ENCODE data around the gene HCFC1R1.

The HCFC1R1 gene

GRCh38 chr16:3015865-3016521 lies 7.7 kb downstream of the HCFC1R1 start:
- TF ChIP-seq CTCF (IDR thresholded peaks at IDR 0.05; ENCODE audit: borderline replicate concordance, control extremely low read depth, extremely low read depth, insufficient read depth, missing control alignments), result no peak
- in situ Hi-C loops (cut with MboI; ENCODE audit: low sequenced_read_pairs, unreplicated experiment), result no loop called here

GRCh38 chr16:3014971-3015370 lies 8.8 kb downstream of the HCFC1R1 start:
- no peak for TF ChIP-seq CTCF (IDR thresholded peaks at IDR 0.05; ENCODE audit: borderline replicate concordance, control extremely low read depth, extremely low read depth, insufficient read depth, missing control alignments)
- no peak for DNase-seq (ENCODE audit: low spot score)
- in situ Hi-C loops (cut with MboI; ENCODE audit: low sequenced_read_pairs, unreplicated experiment), result no loop called here

More at GRCh38 chr16:3015865-3016521, 7.7 kb downstream of the HCFC1R1 start:
- no peak for DNase-seq (ENCODE audit: low spot score)

- no peak for TF ChIP-seq CTCF (IDR thresholded peaks at IDR 0.05; ENCODE audit: borderline replicate concordance, control extremely low read depth, extremely low read depth, insufficient read depth, missing control alignments)
- DNase-seq (ENCODE audit: low spot score), result no peak
- in situ Hi-C loops (cut with MboI; ENCODE audit: low sequenced_read_pairs, unreplicated experiment), result no loop called here
These were observed 9.6 kb downstream of the HCFC1R1 start for GRCh38 chr16:3013998-3014690.

- no peak for TF ChIP-seq CTCF (IDR thresholded peaks at IDR 0.05; ENCODE audit: borderline replicate concordance, control extremely low read depth, extremely low read depth, insufficient read depth, missing control alignments)
- in situ Hi-C loops (cut with MboI; ENCODE audit: low sequenced_read_pairs, unreplicated experiment), result no loop called here
- DNase-seq (ENCODE audit: low spot score), result no peak
These were observed 10.2 kb downstream of the HCFC1R1 start for GRCh38 chr16:3013491-3013951.

GRCh38 chr16:3012828-3013420 lies 10.8 kb downstream of the HCFC1R1 start, which contains the start of gene CLDN9:
Gene CLDN9, plus strand, starts transcription at chr16:3012923. Its CDS starts 440 bp downstream, at chr16:3013363.
- TF ChIP-seq CTCF (IDR thresholded peaks at IDR 0.05; ENCODE audit: borderline replicate concordance, control extremely low read depth, extremely low read depth, insufficient read depth, missing control alignments), result no peak
- DNase-seq (ENCODE audit: low spot score), result no peak
- in situ Hi-C loops (cut with MboI; ENCODE audit: low sequenced_read_pairs, unreplicated experiment), result no loop called here

GRCh38 chr16:3012246-3012645 lies 11.5 kb downstream of the HCFC1R1 start:
- DNase-seq (ENCODE audit: low spot score), result no peak
- no peak for TF ChIP-seq CTCF (IDR thresholded peaks at IDR 0.05; ENCODE audit: borderline replicate concordance, control extremely low read depth, extremely low read depth, insufficient read depth, missing control alignments)
- in situ Hi-C loops (cut with MboI; ENCODE audit: low sequenced_read_pairs, unreplicated experiment), result no loop called here
